GM18858 (cell line): Measurements from ENCODE around the gene TMEM132E.

ENCODE experiments used
- ATAC-seq: cut with Tn5 transposase; IDR thresholded peaks from one replicate; pipeline ENCODE4 v1.9.1; 2021; ENCODE audit not compliant: unreplicated experiment

TMEM132E gene

GRCh38 chr17:34601416-34601815 lies 22.0 kb downstream of the TMEM132E start:
- no peak for ATAC-seq

- no peak for ATAC-seq
Measured at GRCh38 chr17:34603974-34604373, 24.6 kb downstream of the TMEM132E start.

GRCh38 chr17:34606763-34607162 lies 27.4 kb downstream of the TMEM132E start:
- ATAC-seq = no peak

GRCh38 chr17:34607917-34608316 lies 28.5 kb downstream of the TMEM132E start:
- ATAC-seq = no peak

GRCh38 chr17:34609210-34609609 lies 29.8 kb downstream of the TMEM132E start:
- ATAC-seq = no peak

GRCh38 chr17:34610039-34610438 lies 30.7 kb downstream of the TMEM132E start:
- ATAC-seq = no peak

GRCh38 chr17:34610506-34610905 lies 31.1 kb downstream of the TMEM132E start:
- ATAC-seq = no peak

GRCh38 chr17:34613064-34614019 lies 34.0 kb downstream of the TMEM132E start:
- no peak for ATAC-seq

GRCh38 chr17:34614698-34615097 lies 35.3 kb downstream of the TMEM132E start:
- ATAC-seq = no peak

- ATAC-seq = no peak
Measured at GRCh38 chr17:34615326-34615725, 35.9 kb downstream of the TMEM132E start.

- no peak for ATAC-seq
Measured at GRCh38 chr17:34616148-34616547, 36.8 kb downstream of the TMEM132E start.

- no peak for ATAC-seq
Measured at GRCh38 chr17:34617398-34617797, 38.0 kb downstream of the TMEM132E start.

- no peak for ATAC-seq
Measured at GRCh38 chr17:34619687-34620217, 40.4 kb downstream of the TMEM132E start.

GRCh38 chr17:34620458-34620857 lies 41.1 kb downstream of the TMEM132E start:
- no peak for ATAC-seq

- no peak for ATAC-seq
Measured at GRCh38 chr17:34622862-34623623, 43.7 kb downstream of the TMEM132E start.

- ATAC-seq = no peak
Measured at GRCh38 chr17:34623856-34624766, 44.7 kb downstream of the TMEM132E start.

GRCh38 chr17:34624767-34625383 lies 45.5 kb downstream of the TMEM132E start:
- ATAC-seq = no peak

GRCh38 chr17:34626121-34626681 lies 46.8 kb downstream of the TMEM132E start:
- no peak for ATAC-seq

- ATAC-seq = no peak
Measured at GRCh38 chr17:34628879-34629278, 49.5 kb downstream of the TMEM132E start.

- no peak for ATAC-seq
Measured at GRCh38 chr17:34633351-34633750, 54.0 kb downstream of the TMEM132E start.
